A549 treated with Hydrocortisone at 1 μM for 4 hours (cell line): ENCODE measurements around the gene TCL1B. TPM values are rescaled to one million over a fixed set of nuclear protein-coding genes. Genes with fewer than 3 reads are reported as not detected.

Experiments used
- total RNA-seq: library from RNA; stranded (reverse); fragments of 200-300 nt; extraction: Qiagen RNA extraction; gene quantifications from 5 replicates; pipeline ENCODE4 v1.2.3, GENCODE V29; 2022

The TCL1B gene, protein sequence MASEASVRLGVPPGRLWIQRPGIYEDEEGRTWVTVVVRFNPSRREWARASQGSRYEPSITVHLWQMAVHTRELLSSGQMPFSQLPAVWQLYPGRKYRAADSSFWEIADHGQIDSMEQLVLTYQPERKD
- not detected in 5 replicates for total RNA-seq

DNA sequence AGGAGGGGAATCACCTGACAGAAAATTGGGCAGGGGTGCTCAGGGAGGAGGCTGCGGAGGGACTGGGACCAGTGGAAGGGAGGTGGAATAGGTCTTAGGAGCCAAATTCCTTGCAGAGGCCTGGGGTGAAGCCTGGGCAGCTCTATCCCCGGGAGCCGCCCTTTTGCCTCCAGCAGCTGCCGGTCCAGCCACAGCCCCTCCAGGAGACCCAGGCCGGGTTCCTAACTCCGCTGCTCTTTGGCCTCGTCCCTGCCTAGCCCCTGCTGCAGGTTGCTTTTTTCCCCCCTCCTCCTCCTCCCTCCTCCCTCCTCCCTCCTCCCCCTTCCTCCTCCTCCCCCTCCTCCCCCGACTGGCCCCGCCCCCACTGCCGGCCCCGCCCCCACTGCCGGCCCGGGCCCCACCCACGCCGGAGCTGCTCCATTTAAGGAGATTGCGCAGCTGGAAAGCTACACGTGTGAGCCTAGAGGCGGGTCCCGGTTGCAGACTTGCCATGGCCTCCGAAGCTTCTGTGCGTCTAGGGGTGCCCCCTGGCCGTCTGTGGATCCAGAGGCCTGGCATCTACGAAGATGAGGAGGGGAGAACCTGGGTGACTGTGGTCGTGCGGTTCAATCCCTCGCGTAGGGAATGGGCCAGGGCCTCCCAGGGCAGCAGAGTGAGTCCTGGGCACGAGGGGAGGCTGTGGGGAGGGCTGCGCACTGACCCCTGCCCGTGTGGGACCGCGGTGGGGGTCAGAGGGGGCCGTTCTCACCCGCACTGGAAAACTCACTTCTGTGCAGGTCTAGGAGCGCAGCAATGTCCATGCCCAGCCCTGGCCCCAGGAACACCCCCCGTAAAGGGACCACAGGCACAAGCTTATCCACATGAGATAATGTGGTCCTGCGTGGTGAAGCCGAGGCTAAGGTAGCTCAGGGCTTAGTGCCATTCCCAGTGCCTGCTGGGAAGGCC lies at the start of gene TCL1B:
Gene TCL1B (plus strand): TSS at position 449 of the 945 bp plus-strand sequence. CDS start 42 bp downstream, at position 491.

DNA sequence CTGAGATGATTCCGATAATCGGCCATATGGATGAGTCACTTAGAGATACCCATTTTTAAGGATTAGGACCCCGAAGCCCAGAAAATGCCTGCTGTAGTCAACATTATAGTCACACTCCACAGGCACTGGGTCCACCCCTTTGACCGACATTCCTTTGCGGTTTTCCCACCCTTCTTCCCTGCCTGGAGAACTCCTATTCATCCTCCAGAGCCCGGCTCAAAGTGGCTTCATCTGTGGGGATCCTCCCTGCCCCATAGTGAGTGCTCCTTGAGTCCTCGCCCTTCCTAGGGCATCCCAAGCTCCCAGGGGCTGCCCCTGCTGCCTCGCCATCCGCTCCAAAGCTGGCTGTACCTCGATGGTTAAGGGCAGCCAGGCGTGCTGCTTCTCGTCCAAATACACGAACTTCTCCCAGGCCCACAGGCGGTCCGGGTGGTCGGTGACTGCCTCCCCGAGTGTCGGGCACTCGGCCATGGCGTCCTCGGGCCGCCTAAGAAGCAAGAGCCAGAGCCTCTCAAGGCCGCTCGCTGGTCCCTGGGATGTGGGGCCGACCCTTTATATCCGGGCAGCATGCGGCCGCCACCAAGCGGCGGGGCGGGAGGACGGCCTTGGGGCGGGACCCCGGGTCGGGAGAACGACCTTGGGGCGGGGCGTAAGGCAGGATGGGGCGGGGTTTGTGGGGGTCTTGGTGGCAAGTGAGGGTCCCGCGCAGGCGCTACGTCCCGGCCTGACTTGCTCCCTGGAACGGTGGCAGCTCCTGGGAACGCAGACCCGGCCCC lies 27.6 kb downstream of the TCL1B start, which contains the start of gene TCL1A:
Gene TCL1A (minus strand): TSS at position 530 of the 776 bp plus-strand sequence. CDS start 59 bp downstream, at position 471.

Other genes with a start within 250 kb of the TCL1B start
- gene SYNE3, start 169.8 kb upstream of the TCL1B start, total RNA-seq = 0.32 to 0.93 TPM (median 0.58 TPM) in 5 replicates
- 49.4 to 75.3 TPM (median 69.8 TPM) in 5 replicates for gene GLRX5, start 151.4 kb upstream of the TCL1B start, total RNA-seq
- gene TCL1A, start 27.7 kb downstream of the TCL1B start, total RNA-seq = not detected in 5 replicates
- gene TUNAR, start 190.4 kb downstream of the TCL1B start, total RNA-seq = not detected in 5 replicates